HG03571 (cell line): ENCODE measurements around the gene KCNQ5.
"Not testable (repeated sequence)": the region's sequence is repeated elsewhere in the genome, so short reads cannot be mapped to it uniquely, and the experiment has no call there.

Source experiments
- ATAC-seq: cut with Tn5 transposase; IDR thresholded peaks from one replicate; pipeline ENCODE4 v1.9.1; 2021; ENCODE audit not compliant: unreplicated experiment

Gene KCNQ5

GRCh38 chr6:73156793-73157767 lies 535.2 kb downstream of the KCNQ5 start:
- ATAC-seq: no peak

GRCh38 chr6:73157870-73158269 lies 536.0 kb downstream of the KCNQ5 start:
- no peak for ATAC-seq

- ATAC-seq: no peak
Measured at GRCh38 chr6:73169111-73169510, 547.2 kb downstream of the KCNQ5 start.

- ATAC-seq: no peak
Measured at GRCh38 chr6:73169633-73170032, 547.8 kb downstream of the KCNQ5 start.

GRCh38 chr6:73174646-73175045 lies 552.8 kb downstream of the KCNQ5 start:
- no peak for ATAC-seq

- ATAC-seq: no peak
Measured at GRCh38 chr6:73176057-73176456, 554.2 kb downstream of the KCNQ5 start.

- ATAC-seq: peak; percentile 59
Measured at GRCh38 chr6:73177221-73177944, 555.5 kb downstream of the KCNQ5 start.

- ATAC-seq: no peak
Measured at GRCh38 chr6:73180076-73180738, 558.3 kb downstream of the KCNQ5 start.

GRCh38 chr6:73180763-73181619 lies 559.1 kb downstream of the KCNQ5 start:
- ATAC-seq: peak; percentile 86

GRCh38 chr6:73182021-73182607 lies 560.2 kb downstream of the KCNQ5 start:
- no peak for ATAC-seq

- ATAC-seq: not testable (repeated sequence)
Measured at GRCh38 chr6:73193302-73193701, 571.4 kb downstream of the KCNQ5 start.

GRCh38 chr6:73194744-73195143 lies 572.9 kb downstream of the KCNQ5 start:
- no peak for ATAC-seq

- ATAC-seq: no peak
Measured at GRCh38 chr6:73200247-73200646, 578.4 kb downstream of the KCNQ5 start.

GRCh38 chr6:73200735-73201134 lies 578.9 kb downstream of the KCNQ5 start:
- ATAC-seq: no peak

GRCh38 chr6:73203098-73203497 lies 581.2 kb downstream of the KCNQ5 start:
- no peak for ATAC-seq

GRCh38 chr6:73204252-73204651 lies 582.4 kb downstream of the KCNQ5 start:
- no peak for ATAC-seq

- no peak for ATAC-seq
Measured at GRCh38 chr6:73207221-73207837, 585.5 kb downstream of the KCNQ5 start.

- ATAC-seq: no peak
Measured at GRCh38 chr6:73209117-73209516, 587.3 kb downstream of the KCNQ5 start.

GRCh38 chr6:73216859-73217258 lies 595.0 kb downstream of the KCNQ5 start:
- no peak for ATAC-seq

GRCh38 chr6:73225396-73225795 lies 603.5 kb downstream of the KCNQ5 start, which contains the start of gene KHDC1L:
KHDC1L (minus strand) TSS chr6:73225496; CDS start chr6:73225408, 88 bp downstream.
- no peak for ATAC-seq
